ENCODE data around the gene POLR1E.

The POLR1E gene

DNA sequence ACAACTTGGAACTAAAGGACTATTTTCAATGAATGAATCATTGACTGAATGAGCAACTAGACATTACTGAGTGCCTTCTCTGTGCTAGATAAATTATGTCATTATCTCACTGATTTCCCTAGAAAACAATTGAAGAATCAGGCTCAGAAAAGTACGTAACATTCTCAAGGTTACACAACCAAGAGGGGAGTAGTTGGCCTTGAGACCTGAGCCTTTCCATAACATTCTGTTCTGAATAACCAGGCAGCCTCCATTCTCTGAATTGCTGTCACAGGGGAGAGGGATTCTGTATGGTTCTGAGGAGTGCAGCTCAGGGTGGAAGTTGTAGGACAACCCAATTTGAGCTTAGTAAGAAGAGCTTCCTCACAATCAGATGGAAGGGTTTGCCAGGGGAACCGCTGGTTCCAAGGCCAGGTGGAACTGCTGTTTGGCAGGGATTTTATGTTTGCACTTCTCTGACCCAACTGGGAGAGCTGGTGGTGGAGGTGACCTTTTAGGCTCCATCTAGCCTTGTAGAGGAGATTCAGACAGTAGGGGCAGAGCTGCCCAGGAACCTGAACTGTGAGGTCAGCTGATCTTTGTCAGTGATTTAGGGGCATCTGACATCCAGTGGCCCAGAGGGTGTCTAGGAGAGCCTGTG lies 16.3 kb downstream of the POLR1E start:
- Histone ChIP-seq H3K36me3 (peaks cover 79% of the 10 kb centered on the region), H3K27me3 (ENCODE audit: insufficient read depth, low read depth, severe bottlenecking) (no peaks in the 10 kb centered on the region), H3K4me3 (ENCODE audit: low read depth, low read length) (no peak overlapping the region), H3K9me3 (ENCODE audit: severe bottlenecking) (no peaks in the 10 kb centered on the region), H3K27ac (no peak overlapping the region)
- TF ChIP-seq, protein P1, sequence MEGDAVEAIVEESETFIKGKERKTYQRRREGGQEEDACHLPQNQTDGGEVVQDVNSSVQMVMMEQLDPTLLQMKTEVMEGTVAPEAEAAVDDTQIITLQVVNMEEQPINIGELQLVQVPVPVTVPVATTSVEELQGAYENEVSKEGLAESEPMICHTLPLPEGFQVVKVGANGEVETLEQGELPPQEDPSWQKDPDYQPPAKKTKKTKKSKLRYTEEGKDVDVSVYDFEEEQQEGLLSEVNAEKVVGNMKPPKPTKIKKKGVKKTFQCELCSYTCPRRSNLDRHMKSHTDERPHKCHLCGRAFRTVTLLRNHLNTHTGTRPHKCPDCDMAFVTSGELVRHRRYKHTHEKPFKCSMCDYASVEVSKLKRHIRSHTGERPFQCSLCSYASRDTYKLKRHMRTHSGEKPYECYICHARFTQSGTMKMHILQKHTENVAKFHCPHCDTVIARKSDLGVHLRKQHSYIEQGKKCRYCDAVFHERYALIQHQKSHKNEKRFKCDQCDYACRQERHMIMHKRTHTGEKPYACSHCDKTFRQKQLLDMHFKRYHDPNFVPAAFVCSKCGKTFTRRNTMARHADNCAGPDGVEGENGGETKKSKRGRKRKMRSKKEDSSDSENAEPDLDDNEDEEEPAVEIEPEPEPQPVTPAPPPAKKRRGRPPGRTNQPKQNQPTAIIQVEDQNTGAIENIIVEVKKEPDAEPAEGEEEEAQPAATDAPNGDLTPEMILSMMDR (IDR thresholded peaks at IDR 0.05; ENCODE audit: low read depth, low read length), result no peak
- DNase-seq, result no peak

DNA sequence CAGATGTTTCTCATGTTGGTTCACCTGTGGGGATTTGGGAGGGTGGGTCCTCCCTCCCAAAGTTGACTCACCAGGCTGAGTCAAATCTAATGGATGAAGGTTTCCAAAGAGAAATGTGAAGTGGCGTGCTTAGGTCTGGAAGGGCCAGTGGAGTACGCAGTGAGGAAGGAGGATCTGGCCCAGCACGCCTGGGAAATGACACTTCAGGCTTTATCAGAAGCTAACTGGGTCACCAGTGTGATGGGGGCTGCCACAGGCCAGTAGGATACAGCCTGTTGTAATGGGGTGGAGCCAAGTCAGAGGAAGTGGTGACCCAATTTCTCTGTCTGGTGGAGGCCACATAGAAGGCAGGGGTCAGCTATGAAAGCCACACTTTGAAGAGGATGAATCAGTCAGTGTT lies 18.0 kb downstream of the POLR1E start:
- Histone ChIP-seq H3K9me3 (ENCODE audit: severe bottlenecking) (no peaks in the 10 kb centered on the region), H3K27me3 (ENCODE audit: insufficient read depth, low read depth, severe bottlenecking) (no peaks in the 10 kb centered on the region), H3K27ac (no peak overlapping the region), H3K36me3 (peaks cover 77% of the 10 kb centered on the region), H3K4me3 (ENCODE audit: low read depth, low read length) (no peak overlapping the region)
- DNase-seq, result no peak
- TF ChIP-seq, protein P1 (IDR thresholded peaks at IDR 0.05; ENCODE audit: low read depth, low read length), result no peak

DNA sequence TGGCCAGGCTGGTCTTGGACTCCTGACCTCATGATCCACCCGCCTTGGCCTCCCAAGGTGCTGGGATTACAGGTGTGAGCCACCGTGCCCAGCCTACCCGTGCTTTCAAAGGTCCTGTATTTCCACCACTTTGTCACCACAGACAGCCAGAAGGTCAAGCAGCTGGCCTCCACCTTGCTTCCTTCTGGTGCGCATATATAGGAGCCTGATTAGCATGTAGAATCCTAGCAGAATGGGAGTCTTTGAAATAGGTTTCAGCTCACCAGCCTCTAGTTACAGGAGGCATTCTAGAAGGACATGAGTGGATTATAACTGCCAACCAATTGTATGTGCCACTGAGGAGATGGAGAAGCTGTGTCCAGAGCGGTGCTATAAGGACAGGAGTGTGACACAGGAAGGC lies 18.9 kb downstream of the POLR1E start:
- no peak overlapping the region for H3K27ac ChIP-seq
- no peaks in the 10 kb centered on the region for H3K9me3 ChIP-seq (ENCODE audit: severe bottlenecking)
- no peaks in the 10 kb centered on the region for H3K27me3 ChIP-seq (ENCODE audit: insufficient read depth, low read depth, severe bottlenecking)
- H3K4me3 ChIP-seq (ENCODE audit: low read depth, low read length), result no peak overlapping the region
- peaks cover 78% of the 10 kb centered on the region for H3K36me3 ChIP-seq
- DNase-seq, result no peak
- TF ChIP-seq, protein P1 (IDR thresholded peaks at IDR 0.05; ENCODE audit: low read depth, low read length), result no peak

DNA sequence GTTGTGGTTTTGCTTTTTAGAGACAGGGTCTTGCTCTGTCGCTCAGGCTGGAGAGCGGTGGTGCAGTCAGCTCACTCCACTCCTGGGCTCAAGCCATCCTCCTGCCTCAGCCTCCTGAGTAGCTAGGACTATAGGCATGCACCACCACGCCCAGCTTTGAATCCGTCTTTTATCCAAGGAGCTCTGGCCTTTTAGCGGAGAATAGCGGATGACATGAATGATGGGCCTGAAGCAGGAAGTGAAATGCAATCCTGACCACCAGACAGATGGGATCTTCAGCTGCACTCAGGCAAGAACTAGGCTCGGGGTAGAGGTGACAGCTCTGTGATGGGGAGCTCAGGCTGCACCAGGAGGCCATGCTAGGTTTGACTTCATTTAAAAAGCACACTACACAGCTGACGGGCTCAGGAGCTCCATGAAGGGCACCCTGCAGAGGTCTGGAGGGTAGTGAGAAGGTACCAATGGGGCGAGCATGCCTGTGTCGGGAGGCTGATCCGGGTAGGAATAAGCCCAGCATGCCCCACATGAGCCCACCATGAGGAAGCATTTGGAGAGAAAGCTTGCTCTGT lies 21.9 kb downstream of the POLR1E start:
- Histone ChIP-seq H3K27ac (no peak overlapping the region), H3K27me3 (ENCODE audit: insufficient read depth, low read depth, severe bottlenecking) (no peaks in the 10 kb centered on the region), H3K36me3 (peaks cover 79% of the 10 kb centered on the region), H3K4me3 (ENCODE audit: low read depth, low read length) (no peak overlapping the region), H3K9me3 (ENCODE audit: severe bottlenecking) (no peaks in the 10 kb centered on the region)
- TF ChIP-seq, protein P1 (IDR thresholded peaks at IDR 0.05; ENCODE audit: low read depth, low read length), result no peak
- no peak for DNase-seq

DNA sequence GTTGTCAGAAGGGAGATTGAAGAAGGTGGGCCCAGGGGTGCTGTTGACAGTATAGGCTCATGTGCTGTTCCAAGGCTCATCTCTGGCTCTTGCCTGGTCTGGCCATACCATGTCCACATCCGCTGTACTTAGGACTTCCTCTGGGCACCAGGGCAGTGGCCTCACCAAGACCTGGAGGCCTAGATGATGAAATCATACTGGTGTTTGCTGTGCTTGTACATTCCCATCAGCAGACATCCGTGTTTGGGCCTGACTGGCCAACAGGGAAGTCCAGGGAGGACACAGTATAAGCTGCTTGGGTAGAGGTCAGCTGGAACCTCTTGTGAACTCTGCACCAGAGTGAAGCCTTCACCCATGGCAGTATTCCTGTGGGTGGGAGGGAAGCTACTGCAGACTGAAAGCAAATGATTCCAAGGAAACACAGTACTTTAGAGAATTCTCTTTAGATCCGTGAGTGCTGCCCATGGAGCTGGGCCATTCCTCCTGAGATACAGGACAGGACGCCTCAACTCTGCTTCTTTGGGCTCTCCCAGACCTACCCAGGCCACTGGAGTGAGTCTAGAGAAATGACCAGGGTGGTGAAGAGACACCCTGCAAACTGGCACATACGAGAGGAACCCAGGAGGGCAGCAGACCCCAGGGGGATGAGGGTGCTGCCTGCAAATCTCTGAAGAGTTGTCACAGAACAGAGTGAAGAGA lies 22.5 kb downstream of the POLR1E start:
- H3K27me3 ChIP-seq (ENCODE audit: insufficient read depth, low read depth, severe bottlenecking), result no peaks in the 10 kb centered on the region
- TF ChIP-seq, protein P1 (IDR thresholded peaks at IDR 0.05; ENCODE audit: low read depth, low read length), result no peak
- peaks cover 79% of the 10 kb centered on the region for H3K36me3 ChIP-seq
- no peak overlapping the region for H3K27ac ChIP-seq
- no peaks in the 10 kb centered on the region for H3K9me3 ChIP-seq (ENCODE audit: severe bottlenecking)
- no peak overlapping the region for H3K4me3 ChIP-seq (ENCODE audit: low read depth, low read length)
- no peak for DNase-seq
